Heart left ventricle (tissue), 16 donors: Measurements from ENCODE around the gene PARD3. TPM values are rescaled to one million over a fixed set of nuclear protein-coding genes. Genes with fewer than 3 reads are reported as not detected.

Experiments used
- ATAC-seq, 4 donors: fragments of 200-7000 bp; cut with Tn5 transposase; one replicate each; pipeline ENCODE4 v1.9.1; 2020 to 2022; ENCODE audit warnings: moderate library complexity in 4 of 4, mild to moderate bottlenecking in 3 of 4, moderate number of reproducible peaks in 1 of 4
- DNase-seq, 5 donors: peaks; one replicate each; pipeline ENCODE4 v3.0.0-alpha.2; 2020
- H3K27ac ChIP-seq, 12 donors: fragments of 200-600 bp; sonication (generic) in 4 of 12; one replicate each; pipeline versions ENCODE4 v1.5.0 to v1.8.0; 2016 to 2022; ENCODE audit warnings: mild to moderate bottlenecking in 2 of 12
- H3K27me3 ChIP-seq, 9 donors: fragments of 200-600 bp; sonication (generic) in 2 of 9; one replicate each; pipeline versions ENCODE4 v1.5.1 to v1.8.0; 2016 to 2022; ENCODE audit warnings: mild to moderate bottlenecking in 3 of 9
- H3K36me3 ChIP-seq, 9 donors: fragments of 200-600 bp; sonication (generic) in 2 of 9; one replicate each; pipeline versions ENCODE4 v1.5.0 to v1.8.0; 2018 to 2022; ENCODE audit warnings: mild to moderate bottlenecking in 2 of 9
- H3K4me1 ChIP-seq, 12 donors: fragments of 200-600 bp; sonication (generic) in 4 of 12; one replicate each; pipeline versions ENCODE4 v1.5.0 to v1.8.0; 2016 to 2022; ENCODE audit warnings: mild to moderate bottlenecking in 3 of 12
- H3K4me3 ChIP-seq, 12 donors: fragments of 200-600 bp; sonication (generic) in 4 of 12; one replicate each; pipeline versions ENCODE4 v1.5.0 to v1.8.0; 2017 to 2022; ENCODE audit warnings: mild to moderate bottlenecking in 9 of 12, moderate library complexity in 4 of 12
- H3K9me3 ChIP-seq, 12 donors: fragments of 200-600 bp; sonication (generic) in 4 of 12; one replicate each; pipeline versions ENCODE4 v1.5.0 to v1.8.0; 2016 to 2022; ENCODE audit warnings: mild to moderate bottlenecking in 1 of 12
- CTCF ChIP-seq, 12 donors: fragments of 200-600 bp; sonication (generic) in 4 of 12; IDR thresholded peaks; one replicate each; pipeline versions ENCODE4 v1.5.0 to v1.8.0; 2018 to 2022; ENCODE audit warnings: antibody characterized with exemption in 12 of 12, mild to moderate bottlenecking in 5 of 12
- POLR2A ChIP-seq, 2 donors: fragments of 450-650 bp; IDR thresholded peaks; one replicate each; pipeline ENCODE4 v1.6.1; 2017; ENCODE audit warnings: antibody characterized with exemption in 2 of 2, mild to moderate bottlenecking in 2 of 2, moderate library complexity in 2 of 2
- WGBS, 4 donors: extraction: QIAGEN DNeasy Blood & Tissue Kit in 2 of 4; methylation state at CpG; one replicate each; pipeline versions ENCODE4 v1.1.5 to v1.1.7; 2013 to 2018; 5-methylcytosine and 5-hydroxymethylcytosine counted together
- intact Hi-C, 10 donors: fragments of 100-400 bp; cut with DNase I; formaldehyde crosslinking; loops; one replicate each; pipeline versions ENCODE4 v1.11.1 to v1.14.2; 2022
- polyA plus RNA-seq, 2 donors: library from polyadenylated mRNA; stranded (reverse); fragments of 200-250 nt; gene quantifications; one replicate each; pipeline ENCODE4 v1.2.3, GENCODE V29; 2013
- total RNA-seq, 9 donors: library from RNA; depleted of rRNA in 2 of 9; stranded (reverse); fragments of >200 nt in 2 of 9; fragmentation: NEBNext Ultra II Directional in 3 of 9; extraction: Animal tissue kit (Norgen Biotek cat#: 25700) in 3 of 9; gene quantifications; one replicate each; pipeline versions ENCODE4 v1.1.0 to v1.2.4, GENCODE V29; 2016 to 2023
- donor health status: ischemic (EF 13 %, LVEDD 7.1; RV severe dilation, severe dysfunction).
- donor health status: healthy with polysubstance abuse.
- donor health status: DM: no; HTN: yes; CAD: no.
- donor health status: DM: no; HTN: no; CAD: no.
- donor health status: ischemic (EF 25% LVEDD 6.9; RV normal size, moderate dysfunction).
- donor health status: ischemic (EF 25% LVEDD 5.7; RV mildly dilated, moderate dysfunction).
- donor health status: healthy.
- donor health status: DM: yes; HTN: yes; CAD: no.
- donor health status: ischemic (EF 35%, LVEDD 5.7; RV mildly dilated, moderate dysfunction).
- donor health status: nonischemic (EF 11% LVEDD 7.7; RV severe dilation, severe dysfunction).
- donor health status: DM: yes; HTN: yes; CAD: no.
- donor health status: PGD.
- donor health status: ischemic (EF 29% LVEDD 5.4; RV normal size, mild dysfunction).
- donor health status: nonischemic (EF 23%, LVEDD 6.1; RV moderate dilation, normal function).

PARD3 gene
- total and polyA plus RNA-seq, 11 donors = 24.8 to 69.7 (median 33.1) TPM

- Histone ChIP-seq H3K36me3 (no peaks in the 10 kb centered on the region), H3K4me3 (no peak overlapping the region), H3K4me1 (peaks cover 0 to 23% (median 4%) of the 10 kb centered on the region in 12 donors), H3K9me3 (no peaks in the 10 kb centered on the region), H3K27ac (no peak overlapping the region), H3K27me3 (no peaks in the 10 kb centered on the region)
- WGBS, 4 donors = 69 to 77% (median 70%) methylated on average over 4 of the region's 4 CpGs
- DNase-seq (no peak), ATAC-seq (no peak)
- TF ChIP-seq CTCF (IDR thresholded peaks at IDR 0.05) = no peak
- TF ChIP-seq POLR2A (IDR thresholded peaks at IDR 0.05) = no peak
- intact Hi-C loops = no loop called here
Observed at GRCh38 chr10:34548466-34548865, 266.6 kb downstream of the PARD3 start.

GRCh38 chr10:34547695-34548094, 267.4 kb downstream of the PARD3 start:
- TF ChIP-seq CTCF (IDR thresholded peaks at IDR 0.05) (no peak), POLR2A (IDR thresholded peaks at IDR 0.05) (no peak)
- Histone ChIP-seq H3K4me1 (peaks cover 0 to 23% (median 4%) of the 10 kb centered on the region in 12 donors), H3K27me3 (no peaks in the 10 kb centered on the region), H3K36me3 (no peaks in the 10 kb centered on the region), H3K27ac (no peak overlapping the region), H3K9me3 (no peaks in the 10 kb centered on the region), H3K4me3 (no peak overlapping the region)
- no peak for DNase-seq
- WGBS, 4 donors = 91 to 97% (median 94%) methylated on average over 2 of the region's 2 CpGs
- intact Hi-C loops = no loop called here
- no peak for ATAC-seq

- intact Hi-C loops = no loop called here
- WGBS, 4 donors = 66 to 77% (median 71%) methylated on average over 5 of the region's 5 CpGs
- ATAC-seq (no peak), DNase-seq (no peak)
- Histone ChIP-seq H3K4me1 (peaks cover 0 to 23% (median 4%) of the 10 kb centered on the region in 12 donors), H3K4me3 (no peak overlapping the region), H3K9me3 (no peaks in the 10 kb centered on the region), H3K27me3 (no peaks in the 10 kb centered on the region), H3K27ac (no peak overlapping the region), H3K36me3 (no peaks in the 10 kb centered on the region)
- no peak for TF ChIP-seq CTCF (IDR thresholded peaks at IDR 0.05)
- no peak for TF ChIP-seq POLR2A (IDR thresholded peaks at IDR 0.05)
Observed at GRCh38 chr10:34547291-34547690, 267.8 kb downstream of the PARD3 start.

GRCh38 chr10:34544400-34544799, 270.7 kb downstream of the PARD3 start:
- H3K36me3 ChIP-seq = no peaks in the 10 kb centered on the region
- no peak for ATAC-seq
- no peaks in the 10 kb centered on the region for H3K9me3 ChIP-seq
- intact Hi-C loops = no loop called here
- no peak overlapping the region for H3K4me3 ChIP-seq
- H3K4me1 ChIP-seq = peaks cover 0 to 20% (median 4%) of the 10 kb centered on the region in 12 donors
- no peak for DNase-seq
- no peak overlapping the region for H3K27ac ChIP-seq
- TF ChIP-seq CTCF (IDR thresholded peaks at IDR 0.05) = no peak
- no peak for TF ChIP-seq POLR2A (IDR thresholded peaks at IDR 0.05)
- no peaks in the 10 kb centered on the region for H3K27me3 ChIP-seq
